HG02840 (cell line): ENCODE measurements around the gene SLC44A1.
A peak's percentile ranks its signal among the peaks of the same experiment; 100 is the strongest.

Source experiments
- ATAC-seq: cut with Tn5 transposase; IDR thresholded peaks from one replicate; pipeline ENCODE4 v1.9.1; 2021; ENCODE audit warnings: mild to moderate bottlenecking, moderate library complexity, moderate number of reproducible peaks; ENCODE audit not compliant: unreplicated experiment, low FRiP score

SLC44A1 gene

GRCh38 chr9:105373723-105374122, 129.3 kb downstream of the SLC44A1 start:
- ATAC-seq = no peak

GRCh38 chr9:105375323-105375722, 130.9 kb downstream of the SLC44A1 start:
- no peak for ATAC-seq

GRCh38 chr9:105376893-105377292, 132.4 kb downstream of the SLC44A1 start:
- no peak for ATAC-seq

- peak; percentile 94 for ATAC-seq
These were observed 141.0 kb downstream of the SLC44A1 start for GRCh38 chr9:105385381-105385985.

GRCh38 chr9:105389796-105390195, 145.3 kb downstream of the SLC44A1 start:
- ATAC-seq = no peak

GRCh38 chr9:105390871-105391270, 146.4 kb downstream of the SLC44A1 start:
- no peak for ATAC-seq

GRCh38 chr9:105391288-105391687, 146.8 kb downstream of the SLC44A1 start:
- ATAC-seq = no peak

- no peak for ATAC-seq
These were observed 148.1 kb downstream of the SLC44A1 start for GRCh38 chr9:105392531-105392930.

GRCh38 chr9:105393576-105394344, 149.3 kb downstream of the SLC44A1 start:
- no peak for ATAC-seq

GRCh38 chr9:105396441-105396840, 152.0 kb downstream of the SLC44A1 start:
- no peak for ATAC-seq

- no peak for ATAC-seq
These were observed 152.4 kb downstream of the SLC44A1 start for GRCh38 chr9:105396901-105397300.

GRCh38 chr9:105399117-105399516, 154.7 kb downstream of the SLC44A1 start:
- no peak for ATAC-seq

GRCh38 chr9:105401651-105402050, 157.2 kb downstream of the SLC44A1 start:
- ATAC-seq = no peak

- no peak for ATAC-seq
These were observed 159.2 kb downstream of the SLC44A1 start for GRCh38 chr9:105403552-105404248.

- peak; percentile 87 for ATAC-seq
These were observed 161.2 kb downstream of the SLC44A1 start for GRCh38 chr9:105405514-105406131.

GRCh38 chr9:105406369-105406768, 161.9 kb downstream of the SLC44A1 start:
- ATAC-seq = no peak

- ATAC-seq = no peak
These were observed 169.1 kb downstream of the SLC44A1 start for GRCh38 chr9:105413525-105413924.

- peak; percentile 61 for ATAC-seq
These were observed 170.7 kb downstream of the SLC44A1 start for GRCh38 chr9:105414947-105415661.

GRCh38 chr9:105415662-105415980, 171.2 kb downstream of the SLC44A1 start:
- no peak for ATAC-seq

GRCh38 chr9:105416840-105417239, 172.4 kb downstream of the SLC44A1 start:
- ATAC-seq = peak; percentile 64
